GM12878 (cell line): ENCODE measurements around the gene CLPX. TPM values are rescaled to one million over a fixed set of nuclear protein-coding genes. Genes with fewer than 3 reads are reported as not detected.

Source experiments
- ATAC-seq: fragments of 200-7000 bp; cut with Tn5 transposase; 3 replicates; pipeline ENCODE4 v1.9.1; 2020; ENCODE audit warnings: mild to moderate bottlenecking, moderate library complexity
- BruUV-seq: library from RNA; stranded (reverse); fragments of 400-500 nt; replicated peaks from 2 replicates; lab custom pipeline; 2021; lab: Mats Ljungman, UMichigan
- CTCF ChIA-PET: fragments of 300-600 bp; sonication (Branson Sonifier 250); formaldehyde crosslinking; extraction: SDS; loops from one replicate; lab custom pipeline; 2021; ENCODE audit warnings: inconsistent platforms; lab: Yijun Ruan, JAX
- POLR2A ChIA-PET: fragments of 350-600 bp; formaldehyde crosslinking; extraction: SDS; loops from one replicate; lab custom pipeline; 2021; ENCODE audit warnings: inconsistent platforms; lab: Charles Lee
- RAD21 ChIA-PET: fragments of 300-600 bp; sonication (Branson Sonifier 250); formaldehyde crosslinking; loops from one replicate; lab custom pipeline; 2023; ENCODE audit warnings: antibody characterized with exemption; ENCODE audit not compliant: unreplicated experiment; lab: Charles Lee
- SMC1A ChIA-PET: fragments of 300-600 bp; sonication (Branson Sonifier 250); formaldehyde crosslinking; loops from one replicate; lab custom pipeline; 2023; ENCODE audit not compliant: unreplicated experiment, uncharacterized antibody; lab: Charles Lee
- DNase-seq: peaks from one replicate; pipeline ENCODE4 v3.0.0-alpha.2; 2011; ENCODE audit warnings: low read depth, low spot score
- FAIRE-seq: peaks from 3 replicates; lab custom pipeline; 2011; peaks lifted over from hg19 to GRCh38; lab: Jason Lieb, UNC
- H2AFZ ChIP-seq: 2 replicates; pipeline ENCODE4 v1.6.0; 2011; ENCODE audit warnings: low read depth, low read length, control low read depth; ENCODE audit not compliant: control insufficient read depth
- H3K27ac ChIP-seq: 2 replicates; pipeline ENCODE4 v1.5.1; 2011; ENCODE audit warnings: control low read depth; ENCODE audit not compliant: control insufficient read depth, insufficient read depth
- H3K27me3 ChIP-seq, 2 experiments: replicated peaks in 1 of 2; 2 replicates each; pipeline versions ENCODE4 v1.6.0 to v1.6.1; 2011; ENCODE audit warnings: low read length in 1 of 2; ENCODE audit not compliant: control insufficient read depth in 2 of 2, insufficient read depth in 2 of 2
- H3K36me3 ChIP-seq, 2 experiments: 2 replicates each; pipeline ENCODE4 v1.5.1; 2011; ENCODE audit warnings: low read length in 1 of 2; ENCODE audit not compliant: control insufficient read depth in 2 of 2, insufficient read depth in 2 of 2
- H3K4me1 ChIP-seq: 2 replicates; pipeline ENCODE4 v1.6.1; 2011; ENCODE audit warnings: mild to moderate bottlenecking, low read length, moderate library complexity, mixed read lengths; ENCODE audit not compliant: control insufficient read depth, insufficient read depth
- H3K4me2 ChIP-seq: 2 replicates; pipeline ENCODE4 v1.6.0; 2011; ENCODE audit warnings: control low read depth; ENCODE audit not compliant: control insufficient read depth, insufficient read depth
- H3K4me3 ChIP-seq: fragments of 200-600 bp; sonication (generic); 2 replicates; pipeline ENCODE4 v1.5.1; 2016
- H3K79me2 ChIP-seq: 2 replicates; pipeline ENCODE4 v1.6.0; 2011; ENCODE audit warnings: low read length; ENCODE audit not compliant: control insufficient read depth, insufficient read depth
- H3K9ac ChIP-seq: 2 replicates; pipeline ENCODE4 v1.8.0; 2011; ENCODE audit warnings: low read length, control low read depth, mixed read lengths; ENCODE audit not compliant: control insufficient read depth, insufficient read depth
- H3K9me3 ChIP-seq: replicated peaks from 3 replicates; pipeline ENCODE4 v1.5.1; 2011; ENCODE audit warnings: mild to moderate bottlenecking, low read length; ENCODE audit not compliant: control insufficient read depth, insufficient read depth
- H4K20me1 ChIP-seq: 2 replicates; pipeline ENCODE4 v1.6.0; 2011; ENCODE audit not compliant: control insufficient read depth, insufficient read depth
- CEBPB ChIP-seq, 2 experiments: fragments of 150-350 bp in 1 of 2; IDR thresholded peaks; 2 replicates each; pipeline ENCODE4 v1.6.1; 2012 to 2014; ENCODE audit warnings: low read depth in 2 of 2, low read length in 2 of 2, borderline replicate concordance in 1 of 2, inconsistent platforms in 1 of 2
- ESRRA ChIP-seq: IDR thresholded peaks from 2 replicates; pipeline ENCODE4 v1.6.1; 2012; ENCODE audit warnings: mild to moderate bottlenecking, low read length, improper control_type of control experiment
- ETV6 ChIP-seq, 2 experiments: fragments of 450-650 bp in 1 of 2; IDR thresholded peaks in 1 of 2; conservative IDR thresholded peaks in 1 of 2; 2 replicates each; pipeline ENCODE4 v1.6.1; 2014; ENCODE audit warnings: antibody characterized with exemption in 1 of 2, borderline replicate concordance in 1 of 2, low read depth in 1 of 2, mild to moderate bottlenecking in 1 of 2, moderate library complexity in 1 of 2
- FOS ChIP-seq: IDR thresholded peaks from 3 replicates; pipeline ENCODE4 v1.6.1; 2011; ENCODE audit warnings: borderline replicate concordance; ENCODE audit not compliant: insufficient read length; ENCODE audit errors: extremely low read depth
- MEF2A ChIP-seq: IDR thresholded peaks from 2 replicates; pipeline ENCODE4 v1.6.1; 2011; ENCODE audit warnings: low read depth, mild to moderate bottlenecking, low read length, moderate library complexity; ENCODE audit not compliant: insufficient read depth
- MTA3 ChIP-seq: IDR thresholded peaks from 2 replicates; pipeline ENCODE4 v1.6.1; 2012; ENCODE audit warnings: low read length, inconsistent platforms, borderline replicate concordance
- POLR2AphosphoS5 ChIP-seq: IDR thresholded peaks from 2 replicates; pipeline ENCODE4 v1.6.1; 2011; ENCODE audit warnings: mild to moderate bottlenecking, low read length, inconsistent platforms
- RAD51 ChIP-seq: fragments of 450-650 bp; IDR thresholded peaks from 2 replicates; pipeline ENCODE4 v1.6.1; 2016; ENCODE audit warnings: moderate library complexity, mild to moderate bottlenecking, inconsistent platforms
- SP1 ChIP-seq: IDR thresholded peaks from one replicate; pipeline ENCODE4 v1.6.1; 2011; ENCODE audit warnings: low read depth, low read length
- SREBF1 ChIP-seq: IDR thresholded peaks from 2 replicates; pipeline ENCODE4 v1.6.1; 2012; ENCODE audit warnings: mild to moderate bottlenecking, low read length
- TBL1XR1 ChIP-seq: IDR thresholded peaks from 2 replicates; pipeline ENCODE4 v1.6.1; 2012; ENCODE audit warnings: low read depth, low read length, improper control_type of control experiment
- YBX1 ChIP-seq: fragments of 450-650 bp; IDR thresholded peaks from 2 replicates; pipeline ENCODE4 v1.6.1; 2016; ENCODE audit warnings: antibody characterized with exemption
- ZBED1 ChIP-seq: IDR thresholded peaks from 2 replicates; pipeline ENCODE4 v1.6.1; 2016; ENCODE audit warnings: borderline replicate concordance
- ZNF24 ChIP-seq: fragments of 450-650 bp; IDR thresholded peaks from 2 replicates; pipeline ENCODE4 v1.6.1; 2017; ENCODE audit warnings: antibody characterized with exemption, mild to moderate bottlenecking
- WGBS: methylation state at CpG from one replicate; pipeline ENCODE4 v1.1.6; 2016; ENCODE audit warnings: low lambda C conversion rate; ENCODE audit not compliant: insufficient replicate concordance, insufficient coverage; ENCODE audit errors: missing lambda C conversion rate; 5-methylcytosine and 5-hydroxymethylcytosine counted together
- in situ Hi-C: fragments of 300-500 bp; cut with MboI; formaldehyde crosslinking; loops from 9 replicates; pipeline ENCODE4 v1.14.3; 2018; ENCODE audit warnings: mixed read lengths
- intact Hi-C: fragments of 100-400 bp; cut with micrococcal nuclease; formaldehyde crosslinking; loops from one replicate; pipeline ENCODE4 v1.14.2; 2022; ENCODE audit not compliant: unreplicated experiment
- polyA plus RNA-seq, 11 experiments: library from polyadenylated mRNA; depleted of rRNA in 4 of 11; unstranded in 6 of 11; stranded (reverse) in 5 of 11; fragments of >200 nt; fragmentation: Nextera tagmentation in 4 of 11; fragmentation: Illumina TruSeq in 1 of 11; extraction: Ambion mirVana in 4 of 11; extraction: Trizol in 1 of 11; gene quantifications; 1 replicate in 1 of 11; 2 replicates in 10 of 11; pipeline versions ENCODE4 v1.2.1 to v1.2.3, GENCODE V29; 2011 to 2016; ENCODE audit warnings: inconsistent platforms in 2 of 11, missing spikeins in 2 of 11, low read depth in 1 of 11
- total RNA-seq, 4 experiments: library from RNA; depleted of rRNA in 3 of 4; stranded (reverse); fragments of >200 nt in 3 of 4; fragmentation: Illumina TruSeq in 1 of 4; extraction: Trizol in 1 of 4; gene quantifications; 2 replicates each; pipeline versions ENCODE4 v1.2.1 to v1.2.3, GENCODE V29; 2013 to 2021
- TF ChIP-seq, protein P1 (sequence below): IDR thresholded peaks from 2 replicates; pipeline ENCODE4 v1.6.1; 2011; ENCODE audit warnings: borderline replicate concordance, low read depth, mild to moderate bottlenecking, moderate library complexity, mixed read lengths, low read length; ENCODE audit not compliant: insufficient read depth; ENCODE audit errors: extremely low read length
- TF ChIP-seq, protein P2 (sequence below): IDR thresholded peaks from 2 replicates; pipeline ENCODE4 v1.6.1; 2011; ENCODE audit warnings: low read depth, low read length, improper control_type of control experiment, borderline replicate concordance
- TF ChIP-seq, protein P3 (sequence below): fragments of 450-650 bp; IDR thresholded peaks from 2 replicates; pipeline ENCODE4 v1.6.1; 2018; ENCODE audit warnings: borderline replicate concordance, mild to moderate bottlenecking; ENCODE audit not compliant: partially characterized antibody
- TF ChIP-seq, protein P4 (sequence below): fragments of 150-350 bp; IDR thresholded peaks from 2 replicates; pipeline ENCODE4 v1.6.1; 2014; ENCODE audit warnings: mild to moderate bottlenecking, low read depth, low read length

Gene CLPX
- total and polyA plus RNA-seq, 10 of the 15 experiments (the other 5 are each of a cell fraction or from before 2014, with no cell fraction given) = 10.1 to 57.4 (median 31.3) TPM

DNA sequence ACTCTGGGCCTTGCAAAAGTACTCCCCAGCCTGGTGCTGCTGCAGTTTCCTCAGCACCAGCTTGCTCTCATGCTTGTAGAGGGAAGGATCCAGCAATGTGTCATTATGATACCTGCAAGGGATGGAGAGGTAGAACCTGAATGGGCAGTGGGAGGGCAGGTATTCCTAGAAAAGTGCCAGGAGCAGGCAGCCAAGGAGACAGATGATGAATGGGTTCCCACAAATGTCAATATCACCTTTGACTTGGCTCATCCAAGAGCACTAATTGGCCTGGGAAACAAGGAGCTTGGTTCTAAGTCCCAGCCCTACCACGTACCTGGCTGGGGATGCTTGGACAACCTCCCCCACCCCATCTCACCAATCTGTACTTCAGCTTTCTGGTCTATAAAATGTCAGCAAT lies 16.8 kb upstream of the CLPX start (continued):
- TF ChIP-seq, protein P1, sequence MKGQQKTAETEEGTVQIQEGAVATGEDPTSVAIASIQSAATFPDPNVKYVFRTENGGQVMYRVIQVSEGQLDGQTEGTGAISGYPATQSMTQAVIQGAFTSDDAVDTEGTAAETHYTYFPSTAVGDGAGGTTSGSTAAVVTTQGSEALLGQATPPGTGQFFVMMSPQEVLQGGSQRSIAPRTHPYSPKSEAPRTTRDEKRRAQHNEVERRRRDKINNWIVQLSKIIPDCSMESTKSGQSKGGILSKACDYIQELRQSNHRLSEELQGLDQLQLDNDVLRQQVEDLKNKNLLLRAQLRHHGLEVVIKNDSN = no peak
- TF ChIP-seq ZBED1 = no peak
- no peak for TF ChIP-seq SREBF1
- no peak for TF ChIP-seq YBX1
- no peak for TF ChIP-seq CEBPB (IDR thresholded peaks at IDR 0.05; ENCODE audit: borderline replicate concordance in 1 of 2, low read depth in 2 of 2, low read length in 2 of 2)
- no peak for TF ChIP-seq RAD51
- TF ChIP-seq TBL1XR1 = no peak
- TF ChIP-seq POLR2AphosphoS5 = no peak
- TF ChIP-seq, protein P2, sequence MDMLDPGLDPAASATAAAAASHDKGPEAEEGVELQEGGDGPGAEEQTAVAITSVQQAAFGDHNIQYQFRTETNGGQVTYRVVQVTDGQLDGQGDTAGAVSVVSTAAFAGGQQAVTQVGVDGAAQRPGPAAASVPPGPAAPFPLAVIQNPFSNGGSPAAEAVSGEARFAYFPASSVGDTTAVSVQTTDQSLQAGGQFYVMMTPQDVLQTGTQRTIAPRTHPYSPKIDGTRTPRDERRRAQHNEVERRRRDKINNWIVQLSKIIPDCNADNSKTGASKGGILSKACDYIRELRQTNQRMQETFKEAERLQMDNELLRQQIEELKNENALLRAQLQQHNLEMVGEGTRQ = no peak
- no peak for TF ChIP-seq MEF2A
- no peak for TF ChIP-seq FOS

DNA sequence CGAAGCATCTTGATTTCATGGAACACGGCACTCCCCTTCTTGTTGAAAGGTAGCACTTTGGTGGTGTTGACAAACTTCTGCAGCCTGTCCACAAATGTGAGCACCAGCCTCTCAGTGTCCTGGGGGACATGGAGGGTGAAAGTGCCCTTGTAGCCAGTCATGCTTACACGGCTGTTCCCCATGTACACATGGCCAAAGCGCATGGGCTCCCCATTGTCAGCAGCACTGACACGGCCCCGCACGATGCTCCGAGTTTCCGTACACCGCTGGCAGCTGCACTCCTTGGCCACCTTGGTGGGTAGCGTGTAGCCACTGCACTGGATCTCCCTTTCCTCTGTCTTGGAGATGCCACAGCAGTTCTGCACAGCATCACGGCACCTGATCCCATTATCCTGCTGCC lies 13.4 kb upstream of the CLPX start:
- intact Hi-C loops = no loop called here
- Histone ChIP-seq H3K4me3 (no peak overlapping the region), H3K27ac (no peak overlapping the region), H3K79me2 (no peaks in the 10 kb centered on the region), H3K27me3 (no peaks in the 10 kb centered on the region), H3K4me2 (no peak overlapping the region), H3K36me3 (no peaks in the 10 kb centered on the region), H3K4me1 (no peaks in the 10 kb centered on the region), H4K20me1 (no peaks in the 10 kb centered on the region), H3K9ac (no peak overlapping the region), H2AFZ (no peak overlapping the region), H3K9me3 (no peaks in the 10 kb centered on the region)
- BruUV-seq = no TSS peak
- ChIA-PET CTCF (no interaction called here), POLR2A (no interaction called here), SMC1A (no interaction called here), RAD21 (no interaction called here)
- no peak for FAIRE-seq
- WGBS = 67% methylated on average over 12 of the region's 12 CpGs
- no peak for DNase-seq
- ATAC-seq = no peak
- in situ Hi-C loops = no loop called here
- TF ChIP-seq MTA3 (no peak), RAD51 (no peak), ESRRA (no peak), FOS (no peak), ZNF24 (no peak), SP1 (no peak), ETV6 (conservative IDR thresholded peaks at IDR 0.05 in 1 of 2, IDR thresholded peaks at IDR 0.05 in 1 of 2; ENCODE audit: borderline replicate concordance in 1 of 2, low read depth in 1 of 2) (no peak)
- TF ChIP-seq, protein P3, sequence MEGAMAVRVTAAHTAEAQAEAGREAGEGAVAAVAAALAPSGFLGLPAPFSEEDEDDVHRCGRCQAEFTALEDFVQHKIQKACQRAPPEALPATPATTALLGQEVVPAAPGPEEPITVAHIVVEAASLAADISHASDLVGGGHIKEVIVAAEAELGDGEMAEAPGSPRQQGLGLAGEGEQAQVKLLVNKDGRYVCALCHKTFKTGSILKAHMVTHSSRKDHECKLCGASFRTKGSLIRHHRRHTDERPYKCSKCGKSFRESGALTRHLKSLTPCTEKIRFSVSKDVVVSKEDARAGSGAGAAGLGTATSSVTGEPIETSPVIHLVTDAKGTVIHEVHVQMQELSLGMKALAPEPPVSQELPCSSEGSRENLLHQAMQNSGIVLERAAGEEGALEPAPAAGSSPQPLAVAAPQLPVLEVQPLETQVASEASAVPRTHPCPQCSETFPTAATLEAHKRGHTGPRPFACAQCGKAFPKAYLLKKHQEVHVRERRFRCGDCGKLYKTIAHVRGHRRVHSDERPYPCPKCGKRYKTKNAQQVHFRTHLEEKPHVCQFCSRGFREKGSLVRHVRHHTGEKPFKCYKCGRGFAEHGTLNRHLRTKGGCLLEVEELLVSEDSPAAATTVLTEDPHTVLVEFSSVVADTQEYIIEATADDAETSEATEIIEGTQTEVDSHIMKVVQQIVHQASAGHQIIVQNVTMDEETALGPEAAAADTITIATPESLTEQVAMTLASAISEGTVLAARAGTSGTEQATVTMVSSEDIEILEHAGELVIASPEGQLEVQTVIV = no peak
- TF ChIP-seq, protein P4, sequence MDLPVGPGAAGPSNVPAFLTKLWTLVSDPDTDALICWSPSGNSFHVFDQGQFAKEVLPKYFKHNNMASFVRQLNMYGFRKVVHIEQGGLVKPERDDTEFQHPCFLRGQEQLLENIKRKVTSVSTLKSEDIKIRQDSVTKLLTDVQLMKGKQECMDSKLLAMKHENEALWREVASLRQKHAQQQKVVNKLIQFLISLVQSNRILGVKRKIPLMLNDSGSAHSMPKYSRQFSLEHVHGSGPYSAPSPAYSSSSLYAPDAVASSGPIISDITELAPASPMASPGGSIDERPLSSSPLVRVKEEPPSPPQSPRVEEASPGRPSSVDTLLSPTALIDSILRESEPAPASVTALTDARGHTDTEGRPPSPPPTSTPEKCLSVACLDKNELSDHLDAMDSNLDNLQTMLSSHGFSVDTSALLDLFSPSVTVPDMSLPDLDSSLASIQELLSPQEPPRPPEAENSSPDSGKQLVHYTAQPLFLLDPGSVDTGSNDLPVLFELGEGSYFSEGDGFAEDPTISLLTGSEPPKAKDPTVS = no peak
